A673 (cell line): ENCODE measurements around the gene SDR9C7. TPM values are rescaled to one million over a fixed set of nuclear protein-coding genes. Genes with fewer than 3 reads are reported as not detected.
A peak's percentile ranks its signal among the peaks of the same experiment; 100 is the strongest.
"Not testable (repeated sequence)": the region's sequence is repeated elsewhere in the genome, so short reads cannot be mapped to it uniquely, and the experiment has no call there.

ENCODE experiments used
- BruUV-seq: library from RNA; stranded (reverse); fragments of 400-500 nt; replicated peaks from 2 replicates; lab custom pipeline; 2021; lab: Mats Ljungman, UMichigan
- CTCF ChIA-PET: fragments of 300-600 bp; sonication (Branson Sonifier 250); formaldehyde crosslinking; loops from one replicate; lab custom pipeline; 2022; ENCODE audit warnings: antibody characterized with exemption; lab: Charles Lee
- POLR2A ChIA-PET: fragments of 300-600 bp; sonication (Branson Sonifier 250); formaldehyde crosslinking; loops from one replicate; lab custom pipeline; 2022; ENCODE audit warnings: antibody characterized with exemption; ENCODE audit not compliant: low non-redundant PET; lab: Charles Lee
- DNase-seq: peaks from one replicate; pipeline ENCODE4 v3.0.0-alpha.2; 2015; ENCODE audit warnings: low spot score
- H3K27ac ChIP-seq: fragments of 200-600 bp; sonication (generic); 2 replicates; pipeline ENCODE4 v1.5.1; 2016; ENCODE audit warnings: mixed run types, low read depth, mild to moderate bottlenecking, mixed read lengths, antibody characterized with exemption, low read length; ENCODE audit not compliant: poor library complexity, severe bottlenecking
- H3K27me3 ChIP-seq: fragments of 200-600 bp; sonication (generic); replicated peaks from 2 replicates; pipeline ENCODE4 v1.6.1; 2017; ENCODE audit warnings: mixed run types, low read depth, mild to moderate bottlenecking, mixed read lengths, antibody characterized with exemption, low read length; ENCODE audit not compliant: insufficient read depth, poor library complexity
- H3K36me3 ChIP-seq: fragments of 200-600 bp; sonication (generic); 2 replicates; pipeline ENCODE4 v1.6.1; 2016; ENCODE audit warnings: mixed run types, mild to moderate bottlenecking, mixed read lengths, antibody characterized with exemption, low read length; ENCODE audit not compliant: insufficient read depth, poor library complexity, severe bottlenecking
- H3K4me1 ChIP-seq: fragments of 200-600 bp; sonication (generic); 2 replicates; pipeline ENCODE4 v1.6.1; 2017; ENCODE audit warnings: mixed run types, mild to moderate bottlenecking, mixed read lengths, antibody characterized with exemption, low read length; ENCODE audit not compliant: insufficient read depth, poor library complexity, severe bottlenecking
- H3K4me3 ChIP-seq: fragments of 200-600 bp; sonication (generic); 2 replicates; pipeline ENCODE4 v1.5.1; 2016; ENCODE audit warnings: low read depth, mixed run types, mild to moderate bottlenecking, mixed read lengths, low read length; ENCODE audit not compliant: poor library complexity, severe bottlenecking
- H3K9me3 ChIP-seq: fragments of 200-600 bp; sonication (generic); 2 replicates; pipeline ENCODE4 v1.6.1; 2016; ENCODE audit warnings: mixed run types, low read depth, mild to moderate bottlenecking, mixed read lengths, antibody characterized with exemption, low read length; ENCODE audit not compliant: poor library complexity, severe bottlenecking
- EZH2 ChIP-seq: fragments of 200-600 bp; sonication (generic); IDR thresholded peaks from 2 replicates; pipeline ENCODE4 v1.6.1; 2017; ENCODE audit warnings: borderline replicate concordance, low read depth, mild to moderate bottlenecking, mixed read lengths, antibody characterized with exemption, low read length; ENCODE audit not compliant: poor library complexity, severe bottlenecking
- intact Hi-C: fragments of 100-400 bp; cut with micrococcal nuclease; formaldehyde crosslinking; loops from one replicate; pipeline ENCODE4 v1.10.0; 2022; ENCODE audit not compliant: unreplicated experiment
- total RNA-seq: library from RNA; stranded (reverse); gene quantifications from 2 replicates; pipeline ENCODE4 v1.2.3, GENCODE V29; 2021
- TF ChIP-seq, protein P1 (sequence below): fragments of 300-800, 200-600 bp; sonication (generic); conservative IDR thresholded peaks from 2 replicates; pipeline ENCODE4 v1.5.1; 2017; ENCODE audit warnings: low read depth, mild to moderate bottlenecking, antibody characterized with exemption, low read length, moderate library complexity, mixed read lengths

The SDR9C7 gene
- total RNA-seq, 1 experiment from 2014 or later: not detected

DNA sequence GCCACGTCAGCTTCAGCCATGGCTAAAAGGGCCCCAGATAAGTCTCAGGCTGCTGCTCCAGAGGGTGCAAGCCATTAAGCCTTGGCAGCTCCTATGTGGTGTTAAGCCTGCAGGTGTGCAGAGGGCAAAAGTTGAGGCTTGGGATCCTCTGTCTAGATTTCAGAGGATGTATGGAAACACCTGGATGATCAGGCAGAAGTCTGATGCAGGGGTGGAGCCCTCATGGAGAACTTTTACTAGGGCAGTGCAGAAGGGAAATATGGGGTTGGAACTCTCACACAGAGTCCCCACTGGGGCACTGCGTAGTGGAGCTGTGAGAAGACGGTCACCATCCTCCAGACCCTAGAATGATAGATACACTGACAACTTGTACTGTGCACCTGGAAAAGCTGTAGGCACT is 47.9 kb downstream of the SDR9C7 start:
- Histone ChIP-seq H3K4me1 (no peaks in the 10 kb centered on the region), H3K36me3 (no peaks in the 10 kb centered on the region), H3K27me3 (no peaks in the 10 kb centered on the region), H3K4me3 (no peak overlapping the region), H3K27ac (no peak overlapping the region), H3K9me3 (no peaks in the 10 kb centered on the region)
- BruUV-seq: no TSS peak
- no peak for DNase-seq
- POLR2A ChIA-PET: no interaction called here
- TF ChIP-seq EZH2: no peak
- TF ChIP-seq, protein P1, sequence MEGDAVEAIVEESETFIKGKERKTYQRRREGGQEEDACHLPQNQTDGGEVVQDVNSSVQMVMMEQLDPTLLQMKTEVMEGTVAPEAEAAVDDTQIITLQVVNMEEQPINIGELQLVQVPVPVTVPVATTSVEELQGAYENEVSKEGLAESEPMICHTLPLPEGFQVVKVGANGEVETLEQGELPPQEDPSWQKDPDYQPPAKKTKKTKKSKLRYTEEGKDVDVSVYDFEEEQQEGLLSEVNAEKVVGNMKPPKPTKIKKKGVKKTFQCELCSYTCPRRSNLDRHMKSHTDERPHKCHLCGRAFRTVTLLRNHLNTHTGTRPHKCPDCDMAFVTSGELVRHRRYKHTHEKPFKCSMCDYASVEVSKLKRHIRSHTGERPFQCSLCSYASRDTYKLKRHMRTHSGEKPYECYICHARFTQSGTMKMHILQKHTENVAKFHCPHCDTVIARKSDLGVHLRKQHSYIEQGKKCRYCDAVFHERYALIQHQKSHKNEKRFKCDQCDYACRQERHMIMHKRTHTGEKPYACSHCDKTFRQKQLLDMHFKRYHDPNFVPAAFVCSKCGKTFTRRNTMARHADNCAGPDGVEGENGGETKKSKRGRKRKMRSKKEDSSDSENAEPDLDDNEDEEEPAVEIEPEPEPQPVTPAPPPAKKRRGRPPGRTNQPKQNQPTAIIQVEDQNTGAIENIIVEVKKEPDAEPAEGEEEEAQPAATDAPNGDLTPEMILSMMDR: no peak
- intact Hi-C loops: no loop called here
- CTCF ChIA-PET: no interaction called here

DNA sequence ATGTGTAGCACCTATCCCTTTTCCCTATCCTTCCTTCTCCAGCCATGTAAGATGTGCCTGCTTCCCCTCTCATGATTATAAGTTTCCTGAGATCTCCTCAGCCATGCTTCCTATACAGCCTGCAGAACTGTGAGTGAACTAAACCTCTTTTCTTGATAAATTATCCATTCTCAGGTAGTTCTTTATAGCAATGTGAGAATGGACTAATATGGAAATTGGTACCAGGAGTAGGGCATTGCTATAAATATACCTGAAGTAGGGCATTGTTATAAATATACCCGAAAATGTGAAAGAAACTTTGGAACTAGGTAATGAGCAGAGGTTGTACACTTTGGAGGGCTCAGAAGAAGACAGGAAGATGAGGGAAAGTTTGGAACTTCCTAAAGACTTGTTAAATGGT is 48.9 kb downstream of the SDR9C7 start:
- Histone ChIP-seq H3K36me3 (no peaks in the 10 kb centered on the region), H3K9me3 (no peaks in the 10 kb centered on the region), H3K27me3 (no peaks in the 10 kb centered on the region), H3K27ac (no peak overlapping the region), H3K4me3 (no peak overlapping the region), H3K4me1 (no peaks in the 10 kb centered on the region)
- BruUV-seq: no TSS peak
- ChIA-PET POLR2A (no interaction called here), CTCF (no interaction called here)
- no peak for DNase-seq
- intact Hi-C loops: no loop called here
- TF ChIP-seq, protein P1: no peak
- no peak for TF ChIP-seq EZH2

DNA sequence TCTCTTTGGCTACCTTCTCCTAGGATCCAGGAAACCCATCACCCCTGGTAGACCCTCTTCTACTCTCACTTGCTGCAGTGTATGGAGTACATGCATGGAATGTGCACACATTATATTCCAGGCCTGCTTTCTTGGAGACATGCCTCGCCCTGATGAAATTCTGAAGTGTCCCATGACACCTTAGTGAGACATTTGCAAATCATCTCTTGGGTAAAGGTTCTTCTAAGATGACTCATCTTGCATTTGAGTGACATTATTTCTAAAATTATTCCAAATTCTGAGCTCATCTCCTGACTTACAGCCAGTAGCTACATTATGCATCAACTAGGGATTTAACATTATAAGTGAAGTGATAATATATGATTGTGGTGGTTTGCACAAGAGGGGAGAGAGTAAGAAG is 49.8 kb downstream of the SDR9C7 start:
- no peaks in the 10 kb centered on the region for H3K9me3 ChIP-seq
- ChIA-PET CTCF (no interaction called here), POLR2A (no interaction called here)
- H3K36me3 ChIP-seq: no peaks in the 10 kb centered on the region
- H3K27ac ChIP-seq: no peak overlapping the region
- H3K4me3 ChIP-seq: no peak overlapping the region
- H3K4me1 ChIP-seq: no peaks in the 10 kb centered on the region
- intact Hi-C loops: no loop called here
- H3K27me3 ChIP-seq: no peaks in the 10 kb centered on the region
- DNase-seq: peak; percentile 6
- no TSS peak for BruUV-seq
- TF ChIP-seq, protein P1: no peak
- no peak for TF ChIP-seq EZH2

DNA sequence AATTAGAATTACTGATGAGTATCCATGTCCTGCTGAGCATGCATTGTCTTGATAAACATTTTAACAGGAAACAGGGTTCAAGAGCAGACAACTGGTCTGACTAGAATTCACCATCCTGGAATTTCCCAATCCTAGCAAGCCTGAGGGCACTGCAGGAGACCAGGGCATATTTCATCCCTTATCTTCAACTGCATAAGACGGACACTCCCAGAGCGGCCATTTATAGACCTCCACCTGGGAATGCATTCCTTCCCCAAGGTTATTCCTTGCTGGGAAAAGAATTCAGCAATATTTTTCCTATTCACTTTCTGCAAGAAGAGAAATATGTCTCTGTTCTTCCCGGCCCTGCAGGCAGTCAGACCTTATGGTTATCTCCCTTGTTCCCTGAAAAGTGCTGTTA is 51.8 kb downstream of the SDR9C7 start:
- POLR2A ChIA-PET, H3K4me3 ChIP-seq, CTCF ChIA-PET, BruUV-seq, DNase-seq, H3K27me3 ChIP-seq, H3K36me3 ChIP-seq, H3K4me1 ChIP-seq, H3K9me3 ChIP-seq, intact Hi-C loops, H3K27ac ChIP-seq: not testable (repeated sequence)
